Cardiac septum (tissue), 1 donor: ENCODE measurements around the gene TP73. TPM values are rescaled to one million over a fixed set of nuclear protein-coding genes. Genes with fewer than 3 reads are reported as not detected.

ENCODE experiments used
- DNase-seq: peaks from one replicate; pipeline ENCODE4 v3.0.0-alpha.2; 2020; ENCODE audit warnings: low spot score
- intact Hi-C: fragments of 100-400 bp; cut with DNase I; formaldehyde crosslinking; loops from one replicate; pipeline ENCODE4 v1.14.0; 2022
- total RNA-seq: library from RNA; stranded (reverse); fragmentation: NEBNext Ultra II Directional; extraction: Animal tissue kit (Norgen Biotek cat#: 25700); gene quantifications from one replicate; pipeline ENCODE4 v1.2.1, GENCODE V29; 2021
- donor health status: DM: no; HTN: no; CAD: no.

Gene TP73
- total RNA-seq, 1 donor from 2014 or later = 0.30 TPM

DNA sequence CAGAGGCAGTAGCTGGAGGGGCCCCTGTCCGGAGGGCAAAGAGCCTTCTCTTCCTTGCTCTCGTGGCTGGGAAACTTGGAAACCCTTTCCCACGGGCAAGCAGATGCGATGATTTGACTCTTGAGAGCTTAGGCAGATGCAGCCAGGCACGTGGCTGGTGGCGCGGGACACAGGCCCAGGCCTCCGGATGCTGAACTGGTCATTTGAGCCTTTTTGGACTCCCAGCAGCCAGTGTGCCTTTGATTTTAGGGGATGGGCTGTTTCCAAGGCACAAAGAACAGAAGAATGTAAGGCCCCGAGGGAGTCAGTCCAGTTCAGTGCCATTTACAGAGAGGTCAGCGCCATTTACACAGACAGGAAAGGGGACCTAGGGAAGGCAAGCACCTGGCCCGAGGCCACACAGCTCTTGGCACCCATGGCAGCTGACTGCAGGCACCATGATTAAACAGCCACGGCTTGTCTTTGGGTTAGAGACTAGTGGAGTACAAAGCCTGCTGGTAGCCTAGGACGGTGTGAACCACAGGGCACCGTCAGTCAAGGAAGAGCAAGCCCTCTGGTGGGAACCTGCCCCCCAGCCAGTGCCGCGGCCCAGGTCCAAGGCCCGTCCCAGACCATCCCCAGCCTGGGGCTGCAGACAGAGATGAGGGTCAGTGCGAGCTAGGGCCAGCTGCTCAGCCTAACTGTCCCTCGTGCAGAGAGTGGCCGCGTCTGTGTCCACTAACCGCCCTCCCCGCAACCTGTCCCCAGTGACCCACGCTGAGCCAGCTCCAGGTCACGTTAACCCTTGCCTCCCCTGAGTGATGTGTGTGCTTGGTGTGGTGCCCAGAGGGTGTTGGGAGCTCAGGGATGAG lies 79.5 kb downstream of the TP73 start:
- DNase-seq = no peak
- intact Hi-C loops = no loop called here

DNA sequence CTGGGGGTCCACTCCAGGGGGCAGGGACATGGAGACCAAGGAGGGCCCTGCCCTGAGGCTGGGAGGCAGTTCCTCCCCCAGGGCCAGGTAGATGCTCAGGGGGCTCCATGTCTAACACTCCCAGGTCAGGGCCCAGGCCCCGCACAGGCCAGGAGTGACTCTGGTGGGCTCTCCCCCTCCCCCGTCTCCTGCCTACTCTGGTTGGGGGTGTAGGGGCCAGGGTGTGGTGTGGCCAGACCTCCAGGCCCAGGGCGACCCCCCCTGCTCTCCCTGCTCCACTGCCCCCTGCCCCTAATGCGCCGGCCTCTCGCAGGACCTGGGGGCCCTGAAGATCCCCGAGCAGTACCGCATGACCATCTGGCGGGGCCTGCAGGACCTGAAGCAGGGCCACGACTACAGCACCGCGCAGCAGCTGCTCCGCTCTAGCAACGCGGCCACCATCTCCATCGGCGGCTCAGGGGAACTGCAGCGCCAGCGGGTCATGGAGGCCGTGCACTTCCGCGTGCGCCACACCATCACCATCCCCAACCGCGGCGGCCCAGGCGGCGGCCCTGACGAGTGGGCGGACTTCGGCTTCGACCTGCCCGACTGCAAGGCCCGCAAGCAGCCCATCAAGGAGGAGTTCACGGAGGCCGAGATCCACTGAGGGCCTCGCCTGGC lies 80.2 kb downstream of the TP73 start:
- intact Hi-C loops = no loop called here
- no peak for DNase-seq

DNA sequence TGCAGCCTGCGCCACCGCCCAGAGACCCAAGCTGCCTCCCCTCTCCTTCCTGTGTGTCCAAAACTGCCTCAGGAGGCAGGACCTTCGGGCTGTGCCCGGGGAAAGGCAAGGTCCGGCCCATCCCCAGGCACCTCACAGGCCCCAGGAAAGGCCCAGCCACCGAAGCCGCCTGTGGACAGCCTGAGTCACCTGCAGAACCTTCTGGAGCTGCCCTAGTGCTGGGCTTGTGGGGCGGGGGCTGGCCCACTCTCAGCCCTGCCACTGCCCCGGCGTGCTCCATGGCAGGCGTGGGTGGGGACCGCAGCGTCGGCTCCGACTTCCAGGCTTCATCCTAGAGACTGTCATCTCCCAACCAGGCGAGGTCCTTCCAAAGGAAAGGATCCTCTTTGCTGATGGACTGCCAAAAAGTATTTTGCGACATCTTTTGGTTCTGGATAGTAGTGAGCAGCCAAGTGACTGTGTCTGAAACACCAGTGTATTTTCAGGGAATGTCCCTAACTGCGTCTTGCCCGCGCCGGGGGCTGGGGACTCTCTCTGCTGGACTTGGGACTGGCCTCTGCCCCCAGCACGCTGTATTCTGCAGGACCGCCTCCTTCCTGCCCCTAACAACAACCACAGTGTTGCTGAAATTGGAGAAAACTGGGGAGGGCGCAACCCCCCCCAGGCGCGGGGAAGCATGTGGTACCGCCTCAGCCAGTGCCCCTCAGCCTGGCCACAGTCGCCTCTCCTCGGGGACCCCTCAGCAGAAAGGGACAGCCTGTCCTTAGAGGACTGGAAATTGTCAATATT lies 81.0 kb downstream of the TP73 start:
- DNase-seq = no peak
- intact Hi-C loops = no loop called here

DNA sequence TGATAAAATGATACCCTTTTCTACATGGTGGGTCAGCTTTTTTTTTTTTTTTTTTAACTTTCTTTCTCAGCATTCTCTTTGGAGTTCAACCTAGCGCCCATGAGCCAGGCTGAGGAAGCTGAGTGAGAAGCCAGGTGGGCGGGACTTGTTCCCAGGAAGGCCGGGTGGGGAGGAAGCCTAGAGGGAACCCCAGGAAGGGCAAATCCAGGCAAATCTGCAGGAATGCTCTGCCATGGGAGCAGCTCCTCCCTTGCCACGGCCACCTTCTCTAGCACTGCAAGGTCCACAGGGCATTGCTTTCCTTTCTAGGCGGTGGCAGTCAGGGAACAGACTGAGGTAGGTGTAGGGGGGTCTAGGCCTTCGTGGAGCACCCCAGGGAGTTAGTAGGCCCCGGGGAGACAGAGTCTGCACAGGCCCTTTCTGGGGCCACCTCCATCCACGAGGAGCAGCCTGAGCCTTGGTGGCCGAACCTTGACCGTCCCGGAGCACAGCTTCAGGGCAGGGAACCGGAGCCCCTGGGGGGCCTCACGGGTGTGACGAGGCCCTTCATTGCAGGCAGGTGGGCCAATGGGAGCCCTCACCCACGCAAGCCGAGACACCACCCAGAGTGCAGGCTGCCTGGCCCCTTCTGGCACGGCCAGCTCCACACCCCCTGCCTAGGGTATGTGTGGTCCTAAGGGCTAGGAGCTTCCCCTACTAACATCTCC lies 81.7 kb downstream of the TP73 start:
- intact Hi-C loops = no loop called here
- no peak for DNase-seq

DNA sequence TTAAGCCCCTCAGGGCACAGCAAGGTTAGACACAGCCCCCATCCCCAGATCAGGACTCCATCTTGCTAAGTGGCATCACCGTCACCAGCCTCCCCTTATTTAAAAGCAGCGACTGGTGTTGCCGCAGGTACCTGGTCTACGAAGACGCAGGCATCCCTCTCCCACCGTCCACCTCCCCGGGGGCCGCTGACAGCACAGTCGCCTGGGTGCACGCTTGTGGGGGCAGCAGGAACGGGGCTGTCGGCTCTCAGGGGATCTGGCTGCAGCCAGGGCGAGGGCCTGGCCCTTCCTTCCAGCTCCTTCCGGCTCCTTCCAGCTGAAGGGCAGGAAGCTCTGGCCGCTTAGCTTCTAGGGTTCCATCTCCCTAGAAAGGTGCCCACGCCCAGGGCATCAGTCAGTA lies 82.3 kb downstream of the TP73 start:
- DNase-seq = no peak
- intact Hi-C loops = no loop called here

DNA sequence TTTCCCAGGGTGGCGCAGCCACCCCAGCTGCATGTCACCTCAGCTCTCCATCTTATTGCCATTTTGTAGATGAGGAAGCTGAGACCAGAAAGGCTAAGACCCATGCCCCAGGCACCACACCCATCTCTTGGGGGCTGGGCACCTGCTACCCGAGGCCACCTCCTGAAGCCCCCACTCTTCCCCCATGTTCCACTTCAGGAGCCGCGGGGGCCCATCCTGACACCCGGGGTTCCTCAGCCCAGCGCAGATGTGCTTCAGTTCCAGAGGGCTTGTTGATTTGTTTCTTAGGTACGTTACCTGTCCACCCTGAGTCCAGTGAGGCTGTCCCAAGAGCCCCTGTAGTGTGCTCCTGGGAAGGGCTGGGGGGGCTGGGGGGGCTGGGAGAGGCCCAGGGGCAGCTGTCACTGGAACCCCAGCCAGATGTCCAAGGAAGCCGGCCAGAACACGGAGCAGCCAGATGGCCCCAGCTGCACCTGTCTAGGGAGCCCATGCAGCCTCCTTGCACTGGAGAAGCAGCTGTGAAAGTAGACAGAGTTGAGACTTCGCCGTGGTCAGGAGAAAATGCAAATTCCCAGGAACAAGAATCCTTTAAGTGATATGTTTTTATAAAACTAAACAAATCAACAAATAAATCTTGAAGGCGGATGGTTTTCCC lies 82.8 kb downstream of the TP73 start:
- no peak for DNase-seq
- intact Hi-C loops = no loop called here

DNA sequence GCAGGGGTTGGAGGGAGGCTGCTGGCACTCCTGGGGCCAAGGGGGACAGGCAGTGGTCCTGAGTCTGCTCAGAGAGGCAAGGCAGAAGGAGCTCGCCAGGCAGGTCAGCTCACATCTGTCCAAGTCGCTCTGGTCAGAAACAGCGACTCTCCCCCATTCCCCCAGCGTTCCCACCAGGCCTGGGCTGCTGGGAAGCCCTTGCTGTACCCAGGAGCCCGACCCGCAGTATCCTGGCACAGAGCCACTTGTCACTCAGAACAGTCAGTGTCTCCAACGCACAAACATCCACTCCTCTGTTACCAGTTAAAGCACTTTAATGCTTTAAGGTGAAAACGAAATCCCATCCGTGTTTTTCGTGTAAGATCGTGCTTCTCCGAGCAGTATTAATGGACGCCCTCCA lies 83.4 kb downstream of the TP73 start:
- DNase-seq = no peak
- intact Hi-C loops = no loop called here

DNA sequence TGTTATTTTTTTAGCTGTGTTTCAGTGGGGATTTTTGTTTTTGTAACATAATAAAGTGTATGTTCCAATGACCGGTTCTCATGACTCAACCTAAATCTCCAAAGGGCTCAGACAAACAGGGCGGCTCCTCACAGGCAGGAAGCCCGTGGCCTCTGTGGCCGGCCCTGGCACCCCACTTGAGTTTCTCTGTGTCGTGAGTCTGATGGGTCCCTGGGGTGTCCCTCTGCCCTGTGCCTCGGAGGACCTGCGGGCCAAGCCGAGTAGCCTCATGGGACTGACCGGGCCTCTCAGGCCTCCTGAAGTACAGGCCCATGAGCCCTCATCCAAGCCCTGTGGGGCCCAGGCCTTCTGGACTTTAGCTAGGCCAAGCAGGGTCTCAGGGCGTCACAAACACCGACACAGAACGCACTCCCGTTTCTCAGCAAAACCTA lies 83.8 kb downstream of the TP73 start:
- no peak for DNase-seq
- intact Hi-C loops = no loop called here

DNA sequence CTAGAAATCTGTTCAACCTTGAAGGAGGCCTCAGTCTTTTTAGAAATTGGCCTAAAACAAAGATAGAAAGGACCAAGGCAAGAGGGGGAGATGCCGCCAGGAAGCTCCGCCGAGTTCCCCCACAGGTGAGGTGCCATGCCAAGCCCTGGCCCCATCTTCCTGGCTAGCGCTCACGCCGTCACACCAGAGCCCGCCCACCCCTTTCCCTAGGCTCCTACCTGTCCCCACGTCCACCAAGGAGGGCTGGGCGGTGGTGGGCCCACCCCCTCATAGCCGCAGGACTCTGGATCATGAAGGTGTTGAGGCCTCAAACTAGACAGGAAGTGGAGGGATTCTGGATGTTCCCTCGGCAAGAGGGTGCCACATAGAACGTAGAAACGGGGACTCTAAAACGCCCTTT lies 84.4 kb downstream of the TP73 start:
- intact Hi-C loops = no loop called here
- no peak for DNase-seq

DNA sequence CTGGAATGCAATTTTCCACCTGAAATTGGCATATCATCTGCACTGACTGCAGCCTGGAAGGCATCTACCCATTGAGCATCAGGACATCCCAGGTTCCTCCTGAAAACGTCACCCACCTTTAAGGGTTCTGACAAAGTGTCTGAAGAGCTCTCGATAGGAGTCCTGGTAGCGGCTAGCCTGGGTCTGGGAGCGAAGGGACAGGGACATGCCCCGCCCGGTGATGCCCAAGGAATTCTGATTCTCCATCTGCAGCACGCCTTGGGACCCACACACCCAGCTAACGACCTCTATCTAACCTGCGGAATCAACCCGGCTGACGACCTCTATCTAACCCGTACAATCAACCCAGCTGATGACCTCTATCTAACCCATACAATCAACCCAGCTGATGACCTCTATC lies 86.6 kb downstream of the TP73 start:
- intact Hi-C loops = no loop called here
- DNase-seq = no peak

DNA sequence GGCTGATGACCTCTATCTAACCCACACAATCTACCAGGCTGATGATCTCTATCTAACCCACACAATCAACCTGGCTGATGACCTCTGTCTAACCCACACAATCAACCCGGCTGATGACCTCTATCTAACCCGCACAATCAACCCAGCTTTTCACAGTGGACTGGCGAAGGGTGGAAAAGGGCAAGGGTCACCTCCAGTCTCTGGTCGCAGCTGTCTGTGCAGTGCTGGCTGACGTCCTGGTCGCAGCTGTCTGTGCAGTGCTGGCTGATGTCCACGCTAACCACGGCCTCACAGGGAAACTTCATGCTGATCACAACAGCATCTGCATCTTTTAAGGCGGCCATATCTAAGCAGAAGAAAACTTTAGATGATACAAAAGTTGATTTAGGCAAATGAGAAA lies 87.7 kb downstream of the TP73 start:
- intact Hi-C loops = no loop called here
- DNase-seq = no peak

DNA sequence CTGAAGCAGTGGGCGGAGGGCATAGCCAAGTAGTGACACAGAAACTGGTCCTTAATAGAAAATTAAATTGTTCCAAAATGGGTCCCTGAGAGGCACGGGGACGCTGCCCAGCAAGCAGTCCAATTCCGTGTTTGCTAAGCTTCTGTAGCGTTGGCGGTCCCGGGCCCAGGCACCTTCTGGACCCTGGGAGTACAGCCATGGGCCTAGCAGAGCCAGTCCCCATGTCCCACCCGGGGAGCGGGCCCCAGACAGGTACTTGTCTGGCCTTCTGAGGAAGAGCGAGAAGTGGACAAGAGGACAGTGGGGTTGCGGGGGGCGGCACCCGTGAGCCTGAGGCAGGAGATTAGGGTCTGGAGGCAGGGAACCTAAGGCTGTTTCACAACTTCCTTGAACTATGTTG lies 88.4 kb downstream of the TP73 start:
- no peak for DNase-seq
- intact Hi-C loops = no loop called here

DNA sequence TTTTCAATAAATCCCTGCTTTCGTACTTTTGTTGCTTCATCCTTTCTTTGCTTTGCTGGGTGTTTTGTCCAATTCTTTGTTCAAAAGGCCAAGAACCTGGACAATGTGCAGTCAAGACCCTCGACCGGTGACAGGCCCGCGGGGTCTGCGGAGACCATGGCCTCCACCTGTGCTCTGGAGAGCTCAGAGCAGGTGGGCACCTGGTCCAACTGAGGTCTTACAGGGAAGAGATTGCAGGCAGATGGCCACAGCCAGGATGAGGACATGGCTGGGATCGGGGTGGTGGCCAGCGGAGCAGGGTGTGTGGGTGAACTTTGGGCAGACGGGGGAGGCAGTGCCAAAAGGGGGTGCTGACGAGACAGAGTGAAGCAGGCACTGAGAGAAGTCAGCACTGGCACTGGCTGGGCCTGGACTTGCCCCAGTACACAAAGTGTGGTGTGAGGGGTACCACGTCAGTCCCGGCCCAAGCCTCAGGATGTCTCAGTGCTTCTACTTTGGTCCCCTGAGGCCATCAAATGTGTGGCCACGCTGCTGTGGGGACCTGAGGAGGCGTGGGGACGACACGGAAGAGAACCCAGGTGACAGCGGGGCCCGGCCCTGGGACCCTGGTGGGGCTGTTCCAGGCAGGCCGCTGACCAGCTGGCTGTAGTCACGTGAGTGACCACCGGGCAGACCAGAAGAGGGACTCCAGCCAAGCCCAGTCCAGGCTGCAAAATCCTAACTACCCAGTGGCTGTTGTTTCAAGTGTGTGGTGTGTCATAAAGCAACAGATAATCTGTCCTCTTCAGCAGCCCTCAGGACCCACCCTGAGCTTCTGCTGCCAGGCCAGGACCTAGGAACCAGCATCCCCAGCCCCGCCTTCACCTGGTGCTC lies 89.5 kb downstream of the TP73 start:
- no peak for DNase-seq
- intact Hi-C loops = no loop called here

DNA sequence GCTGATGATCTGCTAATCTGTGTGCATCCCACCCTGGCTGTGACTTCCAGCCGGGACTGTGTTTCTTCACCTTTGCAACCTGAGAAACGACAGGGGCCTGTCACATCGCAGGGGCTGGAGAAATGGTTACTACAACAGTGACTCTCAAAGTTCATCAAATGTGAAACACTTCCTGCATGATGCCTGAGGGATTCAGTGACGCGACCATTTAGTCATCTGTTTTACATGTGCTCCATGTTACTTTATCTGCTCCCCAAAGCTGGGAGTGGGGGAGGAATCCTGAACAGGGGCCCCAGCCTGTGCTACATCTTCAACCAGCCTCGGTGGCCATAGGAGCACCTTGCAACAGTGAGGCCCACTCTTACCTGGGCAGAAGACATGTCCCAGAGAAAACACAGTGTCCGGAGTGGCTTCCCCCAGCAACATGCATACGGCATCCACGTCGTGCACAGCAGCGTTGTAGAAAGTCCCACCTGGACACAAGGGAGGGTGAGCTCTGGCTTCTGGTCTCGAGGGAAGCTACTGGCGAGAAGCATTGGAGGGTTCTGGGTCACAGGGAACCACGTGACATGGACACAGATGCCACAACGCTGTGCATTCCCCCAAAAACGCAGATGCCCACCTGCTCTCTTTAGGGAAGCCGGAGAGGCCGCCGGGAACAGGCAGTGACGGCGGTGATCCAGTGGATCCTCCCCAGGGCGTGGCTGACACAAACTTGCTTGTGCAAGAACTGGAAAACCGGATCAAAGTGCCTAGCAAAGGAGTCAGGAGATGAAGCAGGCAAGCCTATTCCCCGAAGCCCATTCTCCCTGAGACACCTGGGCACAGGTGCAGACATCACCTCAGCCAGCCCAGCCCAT lies 90.4 kb downstream of the TP73 start:
- intact Hi-C loops = no loop called here
- DNase-seq = no peak

DNA sequence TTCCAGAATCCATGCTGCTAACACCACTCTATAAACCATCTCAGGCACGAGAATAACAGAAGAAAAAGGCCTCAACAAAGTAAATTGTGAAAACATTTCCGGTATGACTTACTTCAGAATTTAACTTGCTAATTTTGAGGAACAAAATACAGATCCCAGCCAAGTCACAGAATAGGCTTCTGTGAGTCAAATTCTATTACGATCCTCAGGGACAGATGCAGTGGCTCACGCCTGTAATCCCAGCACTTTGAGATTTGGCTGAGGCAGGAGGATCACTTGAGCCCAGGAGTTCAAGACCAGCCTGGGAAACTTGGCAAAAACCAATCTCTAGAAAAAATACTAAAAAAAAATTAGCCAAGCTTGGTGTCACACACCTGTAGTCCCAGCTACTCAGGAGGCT lies 91.1 kb downstream of the TP73 start:
- intact Hi-C loops = no loop called here
- no peak for DNase-seq

DNA sequence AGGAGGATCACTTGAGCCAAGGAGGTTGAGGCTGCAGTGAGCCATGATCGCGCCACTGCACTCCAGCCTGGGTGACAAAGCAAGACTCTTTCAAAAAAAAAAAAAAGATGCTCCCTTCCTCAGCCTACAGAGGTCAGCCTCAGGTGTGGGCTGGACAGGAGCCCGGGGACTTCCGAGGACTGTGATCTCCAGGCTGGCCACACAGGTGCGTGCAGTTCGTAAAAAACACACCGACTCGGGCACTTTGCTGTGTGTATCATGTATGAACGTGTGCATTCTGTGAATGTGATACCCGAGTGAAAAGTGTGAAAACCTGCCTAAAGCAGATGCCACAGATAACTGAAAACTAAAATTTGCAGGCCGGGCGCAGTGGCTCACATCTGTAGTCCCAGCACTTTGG lies 91.5 kb downstream of the TP73 start:
- intact Hi-C loops = no loop called here
- no peak for DNase-seq

DNA sequence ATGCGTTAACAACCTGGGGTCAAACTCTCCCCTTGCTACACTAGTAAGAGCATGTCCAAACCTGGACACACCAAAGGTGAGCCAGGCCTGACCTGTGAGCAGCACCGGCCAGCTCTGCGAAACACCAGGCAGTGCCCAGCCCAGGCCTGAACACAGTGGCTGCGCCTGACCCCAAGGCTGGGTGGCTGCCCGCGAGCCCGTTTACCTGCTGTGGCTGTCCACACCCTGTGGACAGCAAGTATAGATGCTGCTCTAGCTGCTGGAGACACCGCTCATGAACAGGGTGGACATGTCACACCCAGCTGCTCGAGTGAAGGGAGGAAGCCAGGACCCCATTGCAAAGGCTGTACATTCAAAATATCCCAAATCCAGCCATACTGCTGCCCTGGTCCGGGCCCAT lies 92.3 kb downstream of the TP73 start:
- no peak for DNase-seq

DNA sequence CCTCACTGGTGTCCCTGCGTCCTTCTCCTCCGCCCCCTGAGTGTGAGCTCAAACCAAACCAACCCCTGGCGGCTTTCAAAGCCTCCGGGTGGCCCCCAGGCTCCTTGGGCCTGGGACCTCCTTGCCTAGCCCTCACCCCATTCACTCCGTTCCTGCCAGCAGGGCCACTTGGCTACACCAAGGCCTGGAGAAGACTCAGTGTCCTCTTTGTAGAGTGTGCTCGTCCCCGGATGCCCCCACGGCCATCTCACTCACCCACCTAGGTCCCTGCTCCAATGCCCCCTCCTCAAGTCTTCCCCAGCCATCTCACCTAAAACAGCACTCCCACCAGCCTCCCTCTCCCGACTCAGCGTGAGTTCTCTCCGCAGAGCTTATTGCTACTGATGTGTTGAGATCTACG lies 92.8 kb downstream of the TP73 start:
- DNase-seq = no peak
- intact Hi-C loops = no loop called here

More for the DNA sequence above, 92.3 kb downstream of the TP73 start:
- intact Hi-C loops = no loop called here
